Posterior cingulate gyrus (tissue), 11 donors: ENCODE data around the gene PDK2.
A peak's percentile ranks its signal among the peaks of the same experiment; 100 is the strongest.

Source experiments
- DNase-seq, 10 donors: peaks; one replicate each; pipeline versions ENCODE4 v3.0.0 to v3.0.0-alpha.2; 2020 to 2021; ENCODE audit warnings: mixed read lengths in 3 of 10
- intact Hi-C: fragments of 100-400 bp; cut with DNase I; formaldehyde crosslinking; loops from one replicate; pipeline ENCODE4 v1.15.1; 2023

PDK2 gene

GRCh38 chr17:50129728-50130558, 34.8 kb downstream of the PDK2 start, which contains the start of gene SAMD14:
TSS of gene SAMD14 (minus strand) at chr17:50130160. CDS start at chr17:50124959, 5,201 bp downstream.
- intact Hi-C loops: loop anchor here (10.0 kb wide), 1 partner anchor 165 kb away; no protein-coding TSS in a partner anchor
- DNase-seq: peak in 3 of 10 donors; percentile 88 to 93 (median 90)

GRCh38 chr17:50130559-50131305, 35.6 kb downstream of the PDK2 start:
- DNase-seq: no peak
- intact Hi-C loops: loop anchor here (10.0 kb wide), 1 partner anchor 164 kb away; no protein-coding TSS in a partner anchor

GRCh38 chr17:50132104-50132794, 37.1 kb downstream of the PDK2 start:
- DNase-seq: no peak
- intact Hi-C loops: loop anchor here (10.0 kb wide), 1 partner anchor 163 kb away; no protein-coding TSS in a partner anchor

DNA sequence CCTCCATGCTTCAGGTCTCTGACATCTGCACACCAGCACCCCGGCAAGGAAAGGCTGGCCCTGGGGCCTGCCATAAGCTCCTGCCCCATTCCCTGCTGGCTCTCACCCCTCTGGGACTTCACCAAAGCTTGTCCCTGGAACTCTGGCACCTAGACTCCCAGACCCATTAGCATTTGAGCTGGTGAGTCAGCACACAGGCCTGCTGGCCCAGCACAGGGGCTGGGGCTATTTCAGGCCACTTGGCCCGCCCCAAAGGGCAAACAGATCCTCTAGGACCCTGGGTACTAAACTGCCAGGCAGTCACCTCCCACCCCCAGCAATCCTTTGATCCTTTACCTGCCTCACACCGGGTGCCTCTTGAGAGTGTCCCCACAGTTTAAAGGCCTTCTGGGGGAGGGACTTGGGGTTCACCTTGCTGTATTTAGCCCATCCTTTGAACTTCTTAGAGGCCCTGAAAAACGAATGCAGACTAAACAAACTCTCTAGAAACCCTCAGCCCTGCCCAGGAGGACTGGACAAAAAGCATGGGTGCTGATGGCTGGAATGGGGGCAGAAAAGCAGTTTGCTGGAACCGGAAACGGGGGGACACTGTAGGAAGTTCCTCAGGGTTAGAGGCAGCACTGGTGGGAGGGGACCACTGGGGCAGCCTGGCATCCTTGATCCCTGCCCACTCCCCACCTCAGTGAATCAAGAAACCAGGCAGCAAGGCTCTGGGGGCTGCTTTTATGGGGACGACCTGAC, 38.0 kb downstream of the PDK2 start:
- peak in 1 of 10 donors; percentile 85 for DNase-seq
- intact Hi-C loops: loop anchor here (10.0 kb wide), 1 partner anchor 162 kb away; no protein-coding TSS in a partner anchor

- intact Hi-C loops: loop anchor here (10.0 kb wide), 1 partner anchor 161 kb away; no protein-coding TSS in a partner anchor
- no peak for DNase-seq
These were observed 38.6 kb downstream of the PDK2 start for GRCh38 chr17:50133769-50134099.

DNA sequence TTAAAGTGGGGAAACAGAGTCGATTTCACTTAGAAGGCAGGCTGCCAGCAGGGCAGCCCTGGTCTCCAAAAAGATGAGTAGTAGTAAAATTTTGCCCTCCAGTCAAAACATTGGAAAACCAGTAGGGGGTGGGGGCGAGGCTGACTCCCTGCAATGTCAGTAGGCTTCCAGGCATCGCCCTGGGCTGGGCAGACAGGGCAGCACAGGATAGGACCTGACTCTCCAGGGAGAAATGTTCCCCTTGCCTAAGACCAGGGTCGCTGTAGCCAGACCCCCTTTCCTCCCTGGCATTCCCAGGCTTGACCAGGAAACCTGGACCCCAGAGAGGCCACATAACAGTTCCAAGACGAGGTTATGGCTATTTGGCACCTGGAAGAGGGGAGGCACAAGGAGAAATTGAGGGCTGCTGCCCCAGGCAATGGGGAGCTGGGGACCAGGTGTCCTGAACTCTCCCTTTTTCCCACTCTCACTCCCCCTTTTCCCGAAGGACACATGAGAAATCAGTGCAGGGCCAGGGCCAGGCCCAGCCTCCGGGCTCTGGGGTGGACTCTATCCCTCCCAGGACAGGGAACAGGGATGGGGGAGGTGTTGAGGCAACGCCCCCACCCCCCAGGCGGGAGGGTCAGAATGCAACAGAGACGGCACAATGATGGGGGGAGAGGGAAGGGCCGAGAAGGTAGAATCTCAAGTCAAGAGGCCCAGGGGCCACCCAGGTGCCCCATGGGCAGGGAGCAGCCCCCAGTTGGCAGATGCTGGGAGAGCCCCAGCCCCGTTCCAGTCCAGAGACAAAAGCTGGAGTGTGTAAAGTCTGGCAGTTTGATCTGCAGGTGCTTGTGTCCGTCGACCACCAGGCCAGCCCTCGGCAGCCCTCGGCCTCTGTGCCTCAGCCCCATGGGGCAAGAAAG, 39.3 kb downstream of the PDK2 start:
- intact Hi-C loops: loop anchor here (10.0 kb wide), 1 partner anchor 160 kb away; no protein-coding TSS in a partner anchor
- DNase-seq: peak in 1 of 10 donors; percentile 61

GRCh38 chr17:50135316-50136095, 40.4 kb downstream of the PDK2 start:
- DNase-seq: no peak
- intact Hi-C loops: loop anchor here (10.0 kb wide), 1 partner anchor 159 kb away; no protein-coding TSS in a partner anchor

GRCh38 chr17:50136096-50136687, 41.0 kb downstream of the PDK2 start:
- no peak for DNase-seq
- intact Hi-C loops: loop anchor here (10.0 kb wide), 1 partner anchor 159 kb away; no protein-coding TSS in a partner anchor

DNA sequence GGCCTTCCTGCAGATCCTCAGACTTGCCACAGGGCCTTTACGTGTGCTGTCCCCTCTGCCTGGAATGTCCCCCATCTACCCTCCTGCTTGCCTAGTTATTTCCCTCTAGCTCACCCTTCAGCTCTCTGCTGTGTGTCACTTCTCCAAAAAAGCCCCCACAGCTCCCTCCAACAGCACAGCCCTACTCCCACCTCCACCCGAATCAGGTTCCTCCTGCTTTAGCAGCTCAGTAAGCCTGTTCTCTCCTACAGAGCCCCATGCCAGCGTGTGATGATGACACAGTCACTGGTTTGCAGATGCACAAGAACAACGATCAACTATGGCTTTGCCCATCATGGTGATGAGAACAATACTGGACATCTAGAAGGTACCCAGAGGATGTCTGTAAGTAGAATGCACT, 41.9 kb downstream of the PDK2 start:
- DNase-seq: peak in 2 of 10 donors; percentile 62 to 87
- intact Hi-C loops: loop anchor here (10.0 kb wide), 1 partner anchor 158 kb away; no protein-coding TSS in a partner anchor

- intact Hi-C loops: loop anchor here (10.0 kb wide), 1 partner anchor 156 kb away; no protein-coding TSS in a partner anchor
- DNase-seq: peak in 2 of 10 donors; percentile 25 to 31
These were observed 44.1 kb downstream of the PDK2 start for GRCh38 chr17:50139185-50139783.

- DNase-seq: peak in 9 of 10 donors; percentile 66 to 97 (median 84)
These were observed 45.1 kb downstream of the PDK2 start for GRCh38 chr17:50139950-50140885.

GRCh38 chr17:50141026-50141744, 46.0 kb downstream of the PDK2 start:
- intact Hi-C loops: no loop called here
- peak in 2 of 10 donors; percentile 55 to 62 for DNase-seq

More at GRCh38 chr17:50139950-50140885, 45.1 kb downstream of the PDK2 start:
- intact Hi-C loops: loop anchor here (1.0 to 10.0 kb wide), 2 partner anchors 21 to 155 kb away; no protein-coding TSS in a partner anchor

GRCh38 chr17:50141745-50142110, 46.6 kb downstream of the PDK2 start:
- intact Hi-C loops: no loop called here
- peak in 2 of 10 donors; percentile 19 to 52 for DNase-seq

DNA sequence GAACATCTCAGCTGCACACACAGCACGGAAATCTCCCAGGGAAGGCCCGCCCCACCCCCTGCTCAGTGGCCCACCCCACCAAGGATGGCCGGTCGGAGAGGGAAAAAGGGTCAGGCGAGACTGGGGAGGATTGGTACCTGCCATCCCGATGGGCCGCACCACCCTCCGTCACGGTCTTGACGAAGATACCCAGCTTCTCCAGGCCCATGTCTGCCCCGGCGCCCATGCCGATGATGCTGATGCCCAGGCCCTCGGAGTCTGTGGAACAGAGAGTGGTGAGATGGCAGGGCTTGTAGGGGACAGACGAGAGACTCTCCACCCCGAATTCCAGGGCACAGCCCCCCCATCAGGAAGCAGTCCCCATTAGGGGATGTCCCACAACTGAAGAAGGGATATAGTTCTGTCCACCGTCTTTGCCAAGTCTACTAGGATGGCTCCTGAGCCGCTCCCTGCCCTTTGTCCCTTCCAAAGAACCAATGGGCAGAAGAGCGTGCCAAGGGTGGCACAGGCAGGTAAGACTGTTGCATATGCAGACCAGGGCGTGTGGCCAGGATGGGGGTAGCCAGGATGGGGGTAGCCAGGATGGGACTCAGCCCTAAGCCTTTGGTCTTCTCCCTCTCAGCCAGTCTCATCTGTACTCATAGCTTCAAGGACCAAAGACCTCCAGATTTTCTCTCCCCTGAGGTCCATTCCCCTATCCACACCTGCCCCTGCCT, 48.5 kb downstream of the PDK2 start:
- intact Hi-C loops: no loop called here
- DNase-seq: peak in 3 of 10 donors; percentile 58 to 78 (median 66)
